GM12891 (cell line): ENCODE measurements around the gene LRRC57.

Source experiments
- DNase-seq: peaks from one replicate; pipeline ENCODE4 v3.0.0; 2011; ENCODE audit warnings: low spot score; ENCODE audit not compliant: insufficient read length
- FAIRE-seq: peaks from 2 replicates; lab custom pipeline; 2011; peaks lifted over from hg19 to GRCh38; lab: Jason Lieb, UNC
- PAX5 ChIP-seq: IDR thresholded peaks from 2 replicates; pipeline ENCODE4 v1.6.1; 2011; ENCODE audit warnings: low read length, moderate library complexity, mild to moderate bottlenecking; ENCODE audit not compliant: insufficient read depth, severe bottlenecking
- POLR2A ChIP-seq: IDR thresholded peaks from 2 replicates; pipeline ENCODE4 v1.6.1; 2011; ENCODE audit warnings: low read depth, low read length, control low read depth
- POLR2AphosphoS5 ChIP-seq: IDR thresholded peaks from 2 replicates; pipeline ENCODE4 v1.6.1; 2011; ENCODE audit warnings: low read depth, low read length, control low read depth
- POU2F2 ChIP-seq: IDR thresholded peaks from 2 replicates; pipeline ENCODE4 v1.6.1; 2011; ENCODE audit warnings: low read depth, mild to moderate bottlenecking, control low read depth, low read length, moderate library complexity
- SPI1 ChIP-seq: IDR thresholded peaks from 2 replicates; pipeline ENCODE4 v1.6.1; 2011; ENCODE audit warnings: low read depth, low read length, control low read depth
- TAF1 ChIP-seq: IDR thresholded peaks from 2 replicates; pipeline ENCODE4 v1.6.1; 2011; ENCODE audit warnings: low read depth, low read length, control low read depth

LRRC57 gene

DNA sequence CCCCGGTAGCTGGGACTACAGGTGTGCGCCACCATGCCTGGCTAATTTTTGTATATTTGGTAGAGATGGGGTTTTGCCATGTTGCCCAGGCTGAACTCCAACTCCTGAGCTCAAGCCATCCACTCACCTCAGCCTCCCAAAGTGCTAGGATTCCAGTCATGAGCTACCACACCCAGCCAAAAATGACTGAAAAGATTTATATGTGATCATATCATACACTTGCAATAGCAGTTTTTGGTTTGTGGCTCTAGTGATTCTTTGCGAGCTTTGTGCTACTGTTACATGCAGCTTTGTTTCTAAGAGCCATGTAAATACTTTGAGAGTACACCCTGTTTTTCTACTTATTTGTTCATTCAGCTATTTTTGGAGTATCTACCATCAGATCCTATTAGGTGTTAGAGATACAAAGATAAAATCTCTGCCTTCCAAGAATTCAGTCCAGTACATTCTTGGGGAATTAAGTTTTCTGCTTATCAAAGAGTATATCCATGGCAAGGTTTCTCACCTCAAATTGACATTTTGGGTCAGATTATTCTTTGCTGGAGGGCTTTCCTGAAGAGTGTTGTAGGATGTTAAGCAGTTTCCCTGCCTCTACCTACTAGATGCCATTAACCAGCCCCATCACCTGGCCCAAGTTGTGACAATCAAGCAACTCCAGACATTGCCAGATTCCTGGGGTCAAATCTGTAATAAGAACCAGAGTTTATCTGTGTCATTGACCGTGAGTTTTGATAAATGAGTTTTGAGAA lies 38.2 kb downstream of the LRRC57 start:
- TF ChIP-seq SPI1 (no peak), POLR2A (no peak), TAF1 (no peak), POU2F2 (no peak), PAX5 (no peak), POLR2AphosphoS5 (no peak)
- DNase-seq (no peak), FAIRE-seq (no peak)

DNA sequence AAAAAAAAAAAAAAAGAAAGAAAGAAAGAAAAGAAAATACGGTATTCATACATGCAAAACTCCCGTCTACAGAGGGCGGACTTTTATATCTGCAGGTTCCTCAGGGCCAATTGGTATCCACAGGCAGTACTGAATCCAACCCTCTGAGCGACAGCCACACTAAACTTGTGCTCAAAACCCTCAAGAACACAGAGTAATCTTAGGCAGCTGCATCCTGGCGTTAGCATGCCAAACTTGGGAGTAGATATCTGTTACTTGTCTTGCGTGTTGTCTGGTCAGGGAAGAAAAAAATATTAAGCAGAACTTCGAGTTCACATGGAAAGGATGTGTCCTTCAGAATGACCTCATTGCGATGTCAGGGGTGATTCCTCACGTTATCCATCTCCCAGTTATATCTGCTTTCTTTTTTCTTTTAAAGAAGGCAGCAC lies 40.3 kb downstream of the LRRC57 start:
- no peak for TF ChIP-seq PAX5
- no peak for TF ChIP-seq SPI1
- TF ChIP-seq POLR2AphosphoS5, result no peak
- TF ChIP-seq TAF1, result no peak
- TF ChIP-seq POU2F2, result no peak
- FAIRE-seq (no peak), DNase-seq (no peak)

DNA sequence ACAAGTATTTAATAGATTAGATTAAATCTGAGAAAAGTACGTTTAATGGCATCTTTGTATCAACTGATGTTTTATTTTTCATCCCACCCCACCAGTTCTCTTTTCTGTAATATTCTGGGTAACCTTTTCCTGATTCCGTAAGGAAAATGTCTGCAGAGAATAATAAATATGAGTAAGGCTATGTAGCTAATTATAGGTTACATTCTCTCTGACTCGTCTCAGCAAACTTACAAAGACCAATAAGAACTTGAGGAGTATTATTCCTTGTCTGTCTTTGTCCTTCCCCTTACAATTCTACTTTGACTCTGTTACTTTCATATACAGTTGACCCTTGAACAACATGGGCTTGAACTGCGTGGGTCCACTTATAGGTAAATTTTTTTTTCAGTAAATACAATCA lies 41.1 kb downstream of the LRRC57 start:
- no peak for FAIRE-seq
- TF ChIP-seq POLR2AphosphoS5, result no peak
- no peak for TF ChIP-seq PAX5
- no peak for TF ChIP-seq TAF1
- TF ChIP-seq POU2F2, result no peak
- TF ChIP-seq POLR2A, result no peak
- no peak for TF ChIP-seq SPI1

DNA sequence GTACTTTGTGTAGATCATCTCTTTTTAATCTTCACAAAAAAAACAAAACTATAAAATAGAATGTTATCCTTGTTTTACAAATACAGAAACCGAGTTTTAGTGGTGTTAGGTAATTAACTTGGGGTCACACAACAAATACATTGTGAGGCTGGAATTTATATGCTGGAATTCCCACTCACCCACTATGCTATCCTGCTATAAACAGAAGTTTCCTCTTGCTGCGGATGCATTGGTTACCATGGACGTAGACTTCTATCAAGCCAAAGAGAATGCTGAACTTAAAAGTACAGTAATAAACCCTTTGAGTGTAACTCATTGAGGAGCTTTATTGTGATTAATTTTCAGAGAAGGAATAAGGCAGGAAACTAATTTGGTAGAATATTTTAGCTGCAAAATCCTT lies 44.0 kb downstream of the LRRC57 start:
- DNase-seq (no peak), FAIRE-seq (no peak)
- no peak for TF ChIP-seq SPI1
- TF ChIP-seq POU2F2, result no peak
- no peak for TF ChIP-seq POLR2AphosphoS5
- TF ChIP-seq TAF1, result no peak
- no peak for TF ChIP-seq POLR2A
- TF ChIP-seq PAX5, result no peak

More for the DNA sequence above, 41.1 kb downstream of the LRRC57 start:
- DNase-seq, result no peak

DNA sequence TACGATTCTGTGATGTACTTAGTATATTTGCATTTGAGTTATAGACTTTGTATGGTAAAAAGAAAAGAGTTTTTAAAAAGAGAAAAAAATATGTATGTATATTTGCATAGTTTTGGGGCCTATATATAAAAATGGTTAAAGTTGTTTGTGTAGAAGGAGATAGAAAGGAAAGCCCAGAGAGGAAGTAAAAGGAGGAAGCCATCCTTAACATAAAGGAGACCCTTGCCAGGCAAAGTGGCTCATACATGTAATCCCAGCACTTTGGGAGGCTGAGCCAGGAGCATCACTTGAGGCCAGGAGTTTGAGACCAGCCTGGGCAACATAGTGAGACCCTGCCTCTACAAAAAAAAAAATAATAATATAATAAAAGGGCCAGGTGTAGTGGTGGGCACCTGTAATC lies 44.8 kb downstream of the LRRC57 start:
- FAIRE-seq (no peak), DNase-seq (no peak)
- TF ChIP-seq SPI1 (peak; percentile 62), PAX5 (no peak)

DNA sequence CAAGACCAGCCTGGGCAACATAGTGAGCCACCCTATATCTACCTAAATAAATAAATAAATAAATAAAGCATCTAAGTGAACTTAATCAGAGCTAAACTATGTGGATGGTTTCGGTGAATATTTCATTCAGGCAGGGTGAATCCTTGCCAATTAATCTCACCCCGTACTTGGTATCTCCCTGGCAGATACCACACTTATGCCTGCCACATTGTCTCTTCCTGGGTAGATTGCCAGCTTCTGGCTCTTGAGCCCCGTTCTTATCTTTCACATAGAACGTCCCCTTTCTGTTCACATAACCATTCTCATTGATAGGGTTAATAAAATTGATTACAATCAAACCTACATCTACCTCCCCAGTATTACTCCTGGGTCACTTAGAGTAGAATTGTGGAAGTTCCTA lies 46.1 kb downstream of the LRRC57 start:
- TF ChIP-seq POU2F2 (no peak), POLR2AphosphoS5 (no peak), TAF1 (no peak), POLR2A (no peak), PAX5 (no peak), SPI1 (no peak)
- no peak for DNase-seq
- no peak for FAIRE-seq

DNA sequence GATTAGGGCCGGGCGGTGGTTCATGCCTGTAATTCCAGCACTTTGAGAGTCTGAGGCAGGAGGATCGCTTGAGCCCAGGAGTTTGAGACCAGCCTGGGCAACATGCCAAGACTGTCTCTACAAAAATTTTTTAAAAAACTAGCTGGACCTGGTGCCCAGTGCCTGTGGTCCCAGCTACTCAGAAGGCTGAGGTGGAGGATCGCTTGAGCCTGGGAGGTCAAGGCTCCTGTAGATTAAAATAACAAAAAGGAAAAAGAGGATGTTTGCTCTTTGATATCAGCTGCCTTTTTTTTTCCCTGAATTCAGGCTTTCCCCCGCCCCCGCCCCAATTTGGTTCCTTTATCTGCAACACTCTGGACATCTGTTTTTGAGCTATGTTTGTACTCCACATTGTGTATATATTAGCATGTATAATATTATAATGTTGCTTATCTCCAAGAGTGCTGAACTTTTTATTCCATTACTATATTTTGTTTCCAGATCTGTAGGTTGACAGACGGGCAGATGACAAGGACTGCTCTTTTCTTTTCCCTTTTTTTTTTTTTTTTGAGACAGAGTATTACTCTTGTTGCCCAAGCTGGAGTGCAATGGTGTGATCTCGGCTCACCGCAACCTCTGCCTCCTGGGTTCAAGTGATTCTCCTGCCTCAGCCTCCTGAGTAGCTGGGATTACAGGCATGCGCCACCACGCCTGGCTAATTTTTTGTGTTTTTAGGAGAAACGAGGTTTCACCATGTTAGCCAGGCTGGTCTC lies 48.6 kb downstream of the LRRC57 start:
- DNase-seq (no peak), FAIRE-seq (no peak)
- TF ChIP-seq TAF1 (no peak), POU2F2 (no peak), POLR2A (no peak), POLR2AphosphoS5 (no peak), SPI1 (no peak), PAX5 (no peak)

DNA sequence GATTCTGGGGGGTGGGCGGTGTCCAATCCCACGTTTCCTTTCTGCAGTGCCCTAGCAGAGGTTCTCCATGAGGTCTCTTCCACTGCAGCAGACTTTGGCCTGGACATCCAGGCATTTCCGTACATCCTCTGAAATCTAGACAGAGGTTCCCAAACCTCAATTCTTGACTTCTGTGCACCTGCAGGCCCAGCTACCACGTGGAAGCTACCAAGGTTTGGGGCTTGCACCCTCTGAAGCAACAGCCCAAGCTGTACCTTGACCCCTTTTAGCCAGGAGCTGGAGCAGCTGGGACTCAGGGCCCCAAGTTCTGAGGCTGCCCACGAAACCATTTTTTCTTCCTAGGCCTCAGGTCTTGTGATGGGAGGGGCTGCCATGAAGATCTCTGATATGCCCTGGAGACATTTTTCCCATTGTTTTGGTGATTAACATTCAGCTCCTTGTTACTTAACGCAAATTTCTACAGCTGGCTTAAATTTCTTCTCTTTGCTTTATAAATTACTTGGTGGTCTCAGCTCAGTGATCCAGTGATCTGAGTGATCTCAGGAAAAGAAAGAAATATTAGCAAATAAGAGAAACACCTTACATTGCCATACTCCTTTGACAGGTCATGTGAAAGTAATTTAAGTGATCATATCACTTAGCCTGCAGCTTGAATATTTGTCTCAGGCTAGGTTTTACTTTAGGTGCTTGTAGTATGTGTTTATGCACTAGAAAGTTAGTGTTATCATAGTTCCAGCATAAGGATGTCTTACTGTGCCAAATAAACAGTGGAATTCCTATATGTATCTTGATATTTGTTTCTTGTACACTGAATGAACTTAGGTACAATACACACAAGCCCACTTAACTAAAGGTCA lies 50.2 kb downstream of the LRRC57 start:
- no peak for DNase-seq
- no peak for FAIRE-seq
- TF ChIP-seq TAF1 (no peak), POLR2AphosphoS5 (no peak), POLR2A (no peak), SPI1 (no peak), PAX5 (no peak), POU2F2 (no peak)

DNA sequence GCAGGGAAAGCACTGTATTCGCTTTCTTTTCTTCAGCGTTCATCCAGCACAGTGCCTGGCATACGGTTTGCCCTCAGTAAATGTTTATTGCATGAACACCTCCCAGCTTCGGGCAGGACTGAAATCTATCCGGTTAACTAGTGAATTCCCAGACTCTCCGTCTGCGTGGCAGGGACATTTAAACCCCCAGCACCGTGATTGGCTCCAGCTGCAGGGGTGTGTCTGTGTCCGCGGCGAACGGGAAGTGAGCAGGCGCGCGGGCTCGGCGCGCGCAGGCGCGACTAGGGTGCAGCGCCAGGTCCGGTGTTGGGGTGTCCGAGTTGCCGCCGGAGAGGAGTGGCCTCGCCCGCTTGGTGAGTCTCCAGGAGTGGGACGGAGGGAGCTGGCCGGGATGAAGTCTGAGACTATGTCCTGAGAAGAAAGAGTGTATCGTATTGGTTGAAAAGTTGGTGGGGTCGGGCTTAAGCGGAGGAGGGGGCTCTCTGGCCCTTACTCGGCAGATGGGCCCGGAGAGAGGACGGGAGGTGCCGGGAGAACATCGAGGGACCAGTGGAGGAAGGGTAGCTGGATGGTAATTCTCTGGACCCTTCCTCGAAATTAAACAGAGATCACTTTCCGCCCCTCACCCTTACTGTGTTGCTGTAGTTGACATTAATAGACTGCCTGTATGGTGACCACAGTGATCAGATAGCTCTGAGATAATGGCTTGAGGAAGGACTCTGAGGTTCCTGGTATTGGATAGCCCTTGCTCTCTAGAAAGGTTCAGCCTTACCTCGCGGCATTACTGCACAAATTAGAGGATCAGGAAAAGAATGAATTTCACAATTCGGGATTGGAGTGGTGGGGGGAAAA lies 53.0 kb downstream of the LRRC57 start, which contains the start of gene SNAP23:
Gene SNAP23, plus strand, starts transcription at position 274 of the 852 bp plus-strand sequence. CDS start 16,213 bp downstream, outside the sequence.
- FAIRE-seq (peak; percentile 94), DNase-seq (peak; percentile 81)
- TF ChIP-seq PAX5 (no peak), POU2F2 (no peak), POLR2A (peak; percentile 74), POLR2AphosphoS5 (peak; percentile 60), SPI1 (peak; percentile 82), TAF1 (peak; percentile 39; the same call in 1 of the 2 replicates)
